DOHH2 (cell line): ENCODE measurements around the gene GALR2.

Experiments
- H3F3A ChIP-seq: fragments of 200-600 bp; sonication (generic), shearing (Covaris generic); 2 replicates; pipeline ENCODE4 v1.6.0; 2016; ENCODE audit warnings: antibody characterized with exemption, mild to moderate bottlenecking; ENCODE audit not compliant: control insufficient read depth, insufficient read depth
- H3K27ac ChIP-seq: fragments of 200-600 bp; sonication (generic); 2 replicates; pipeline ENCODE4 v1.5.1; 2014; ENCODE audit warnings: low read depth, mild to moderate bottlenecking, low read length, moderate library complexity
- H3K27me3 ChIP-seq: fragments of 200-600 bp; sonication (generic); 2 replicates; pipeline ENCODE4 v1.6.1; 2014; ENCODE audit warnings: mild to moderate bottlenecking, low read length, mixed read lengths; ENCODE audit not compliant: control insufficient read depth
- H3K36me3 ChIP-seq: fragments of 200-600 bp; sonication (generic); 2 replicates; pipeline ENCODE4 v1.6.1; 2014; ENCODE audit warnings: mild to moderate bottlenecking, low read length, moderate library complexity, mixed read lengths; ENCODE audit not compliant: control insufficient read depth
- H3K4me1 ChIP-seq: fragments of 200-600 bp; sonication (generic); 2 replicates; pipeline ENCODE4 v1.6.1; 2014; ENCODE audit warnings: mild to moderate bottlenecking, low read length, mixed read lengths; ENCODE audit not compliant: control insufficient read depth
- H3K4me2 ChIP-seq: fragments of 200-600 bp; sonication (generic); 2 replicates; pipeline ENCODE4 v1.6.0; 2014; ENCODE audit warnings: mild to moderate bottlenecking, low read length, moderate library complexity
- H3K4me3 ChIP-seq: fragments of 200-600 bp; sonication (generic); 2 replicates; pipeline ENCODE4 v1.5.1; 2014; ENCODE audit warnings: mild to moderate bottlenecking, low read length, mixed read lengths
- H3K79me2 ChIP-seq: fragments of 200-600 bp; sonication (generic); 2 replicates; pipeline ENCODE4 v1.6.1; 2014; ENCODE audit warnings: mild to moderate bottlenecking, low read length, mixed read lengths; ENCODE audit not compliant: control insufficient read depth
- H3K9me2 ChIP-seq: fragments of 200-600 bp; sonication (generic); replicated peaks from 2 replicates; pipeline ENCODE4 v1.6.1; 2014; ENCODE audit warnings: mild to moderate bottlenecking, low read length, mixed read lengths; ENCODE audit not compliant: control insufficient read depth
- H3K9me3 ChIP-seq: fragments of 200-600 bp; sonication (generic); 2 replicates; pipeline ENCODE4 v1.6.1; 2014; ENCODE audit warnings: antibody characterized with exemption, low read length, mixed read lengths; ENCODE audit not compliant: control insufficient read depth, insufficient read depth
- H4K20me1 ChIP-seq: fragments of 200-600 bp; sonication (generic); 2 replicates; pipeline ENCODE4 v1.6.0; 2014; ENCODE audit warnings: low read depth, mild to moderate bottlenecking, antibody characterized with exemption, low read length, moderate library complexity; ENCODE audit not compliant: control insufficient read depth, insufficient read depth
- EZH2phosphoT487 ChIP-seq: fragments of 200-600 bp; sonication (generic); IDR thresholded peaks from 2 replicates; pipeline ENCODE4 v1.6.1; 2017; ENCODE audit warnings: borderline replicate concordance, mild to moderate bottlenecking, antibody characterized with exemption, low read length, moderate library complexity, mixed read lengths
- TF ChIP-seq, protein P1 (sequence below): fragments of 200-600 bp; sonication (generic); IDR thresholded peaks from one replicate; pipeline ENCODE4 v1.5.1; 2014; ENCODE audit warnings: antibody characterized with exemption, mild to moderate bottlenecking, low read depth, low read length; ENCODE audit not compliant: poor library complexity, severe bottlenecking

The GALR2 gene

DNA sequence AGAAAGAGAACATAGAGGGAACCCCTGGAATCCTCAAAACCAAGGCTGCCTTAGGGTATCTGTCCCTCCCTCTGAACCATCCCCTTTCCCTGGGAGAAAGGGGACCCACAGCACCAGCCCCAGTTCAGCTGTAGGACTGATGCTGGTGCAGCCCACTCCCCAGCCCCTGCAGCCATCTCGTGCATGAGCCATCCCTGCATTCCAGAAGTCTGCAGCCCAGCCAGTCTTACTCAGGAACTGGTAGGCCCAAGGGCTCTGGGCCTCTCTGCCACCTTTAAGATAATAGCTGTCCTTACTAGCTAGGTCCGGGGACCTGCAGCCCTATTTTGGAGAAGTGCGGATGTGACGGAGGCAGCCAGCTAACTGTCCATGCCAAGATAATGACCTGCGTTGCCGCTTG lies 41.4 kb upstream of the GALR2 start:
- no peak overlapping the region for H3K4me2 ChIP-seq
- TF ChIP-seq, protein P1, sequence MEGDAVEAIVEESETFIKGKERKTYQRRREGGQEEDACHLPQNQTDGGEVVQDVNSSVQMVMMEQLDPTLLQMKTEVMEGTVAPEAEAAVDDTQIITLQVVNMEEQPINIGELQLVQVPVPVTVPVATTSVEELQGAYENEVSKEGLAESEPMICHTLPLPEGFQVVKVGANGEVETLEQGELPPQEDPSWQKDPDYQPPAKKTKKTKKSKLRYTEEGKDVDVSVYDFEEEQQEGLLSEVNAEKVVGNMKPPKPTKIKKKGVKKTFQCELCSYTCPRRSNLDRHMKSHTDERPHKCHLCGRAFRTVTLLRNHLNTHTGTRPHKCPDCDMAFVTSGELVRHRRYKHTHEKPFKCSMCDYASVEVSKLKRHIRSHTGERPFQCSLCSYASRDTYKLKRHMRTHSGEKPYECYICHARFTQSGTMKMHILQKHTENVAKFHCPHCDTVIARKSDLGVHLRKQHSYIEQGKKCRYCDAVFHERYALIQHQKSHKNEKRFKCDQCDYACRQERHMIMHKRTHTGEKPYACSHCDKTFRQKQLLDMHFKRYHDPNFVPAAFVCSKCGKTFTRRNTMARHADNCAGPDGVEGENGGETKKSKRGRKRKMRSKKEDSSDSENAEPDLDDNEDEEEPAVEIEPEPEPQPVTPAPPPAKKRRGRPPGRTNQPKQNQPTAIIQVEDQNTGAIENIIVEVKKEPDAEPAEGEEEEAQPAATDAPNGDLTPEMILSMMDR = no peak
- TF ChIP-seq EZH2phosphoT487 = no peak
- H3K79me2 ChIP-seq = no peaks in the 10 kb centered on the region
- no peaks in the 10 kb centered on the region for H4K20me1 ChIP-seq
- H3K27ac ChIP-seq = no peak overlapping the region
- H3K4me1 ChIP-seq = peaks cover 16% of the 10 kb centered on the region
- no peaks in the 10 kb centered on the region for H3F3A ChIP-seq
- H3K9me2 ChIP-seq = no peaks in the 10 kb centered on the region
- no peaks in the 10 kb centered on the region for H3K9me3 ChIP-seq
- no peaks in the 10 kb centered on the region for H3K27me3 ChIP-seq
- H3K36me3 ChIP-seq = no peaks in the 10 kb centered on the region; the same call in 1 of the 2 replicates
- no peak overlapping the region for H3K4me3 ChIP-seq

DNA sequence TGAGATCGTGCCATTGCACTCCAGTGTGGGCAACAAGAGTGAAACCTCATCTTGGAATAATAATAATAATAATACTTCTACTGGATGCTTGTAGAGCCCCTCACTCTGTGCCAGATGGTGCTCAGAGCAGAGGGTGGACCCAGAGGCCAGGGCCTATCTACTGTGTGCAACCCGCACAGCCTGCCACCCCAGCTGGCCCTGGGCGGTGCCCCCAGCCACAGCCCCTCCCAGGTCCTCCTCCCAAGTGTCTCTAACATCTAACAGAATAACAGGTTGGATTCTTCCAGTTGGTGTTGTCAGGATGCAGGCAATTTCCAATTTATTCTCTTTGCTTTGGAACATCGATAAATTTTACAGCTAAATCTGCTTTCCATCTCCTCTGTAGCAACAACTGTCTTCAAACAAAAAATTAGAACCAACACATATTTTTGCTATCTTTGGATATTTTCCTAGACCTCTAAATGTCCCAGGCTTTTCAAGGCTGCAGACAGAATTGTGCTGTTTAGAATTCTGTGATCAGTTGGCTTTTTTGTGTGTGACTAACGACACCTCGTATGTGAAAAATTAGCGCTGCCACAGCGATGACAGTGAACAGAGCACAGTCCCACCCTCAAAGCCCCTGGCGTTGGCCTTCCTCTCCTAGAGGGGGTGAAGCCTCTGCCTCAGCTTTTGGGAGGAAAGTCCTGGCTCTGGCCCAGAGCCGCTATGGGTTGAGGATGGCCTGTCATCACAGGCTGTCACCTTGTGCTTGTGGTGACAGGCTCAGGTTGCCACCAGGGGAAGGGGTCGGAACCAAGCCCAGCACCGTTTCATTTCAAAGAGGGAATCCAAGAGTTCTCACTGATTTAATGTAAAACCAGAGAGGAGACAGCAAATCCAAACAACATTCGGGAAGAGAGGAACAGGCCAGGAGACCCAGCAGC lies 39.9 kb upstream of the GALR2 start:
- Histone ChIP-seq H3K36me3 (peaks cover 15% of the 10 kb centered on the region), H3K4me1 (peaks cover 5% of the 10 kb centered on the region), H3K27me3 (no peaks in the 10 kb centered on the region), H3F3A (no peaks in the 10 kb centered on the region), H3K79me2 (no peaks in the 10 kb centered on the region), H3K9me2 (no peaks in the 10 kb centered on the region), H4K20me1 (no peaks in the 10 kb centered on the region), H3K9me3 (no peaks in the 10 kb centered on the region), H3K4me3 (no peak overlapping the region), H3K27ac (no peak overlapping the region), H3K4me2 (no peak overlapping the region)
- TF ChIP-seq, protein P1 = no peak

DNA sequence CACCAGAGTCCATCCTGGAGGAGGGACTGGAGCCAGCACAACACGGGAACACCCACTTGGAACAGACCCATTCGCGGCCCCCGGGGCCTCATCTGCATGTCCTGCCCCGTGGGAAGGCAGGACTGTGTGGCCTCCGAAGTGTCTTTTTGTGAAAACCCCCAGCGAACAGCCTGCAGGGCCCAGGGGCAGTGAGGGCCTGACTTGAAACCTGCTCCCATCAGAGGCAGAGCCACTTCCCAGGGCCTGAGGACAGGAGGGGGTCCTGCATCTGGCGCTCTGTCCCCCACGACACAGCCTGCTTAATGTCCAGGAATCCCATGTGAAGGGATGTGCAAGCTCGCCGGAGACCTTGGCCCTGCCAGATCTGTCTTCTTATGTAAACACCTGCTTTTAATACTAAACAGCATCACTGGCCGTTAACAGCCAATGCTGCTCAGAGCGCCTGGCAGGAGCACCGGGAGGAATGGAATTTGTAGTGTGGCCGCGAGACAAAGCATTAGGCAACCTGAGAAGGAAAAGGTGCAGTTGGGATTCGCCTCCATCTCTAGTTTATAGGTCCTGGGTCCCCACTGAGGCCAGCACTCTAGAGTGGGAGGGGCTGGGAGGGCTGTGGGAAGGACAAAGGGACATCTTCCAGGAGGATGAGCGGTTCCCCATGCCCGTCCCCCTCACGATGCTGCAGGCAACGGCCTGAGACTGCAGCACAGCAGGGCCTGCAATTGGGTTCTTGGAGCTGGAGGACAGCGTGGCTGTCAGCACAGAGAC lies 37.9 kb upstream of the GALR2 start:
- Histone ChIP-seq H3K4me2 (no peak overlapping the region), H3K79me2 (no peaks in the 10 kb centered on the region), H3K27ac (no peak overlapping the region), H4K20me1 (no peaks in the 10 kb centered on the region), H3K9me3 (no peaks in the 10 kb centered on the region), H3F3A (no peaks in the 10 kb centered on the region), H3K4me1 (no peaks in the 10 kb centered on the region), H3K36me3 (peaks cover 35% of the 10 kb centered on the region), H3K27me3 (no peaks in the 10 kb centered on the region), H3K9me2 (no peaks in the 10 kb centered on the region), H3K4me3 (no peak overlapping the region)
- no peak for TF ChIP-seq EZH2phosphoT487
- TF ChIP-seq, protein P1 = no peak
